IPS DF 6.9 (cell line): Measurements from ENCODE around the gene GNAI2.
"Not testable (repeated sequence)": the region's sequence is repeated elsewhere in the genome, so short reads cannot be mapped to it uniquely, and the experiment has no call there.

Source experiments
- DNase-seq: peaks from one replicate; pipeline ENCODE4 v3.0.0-alpha.2; 2013; ENCODE audit warnings: low read depth, low spot score
- H3K27ac ChIP-seq: one replicate; pipeline ENCODE4 v1.5.1; 2013; ENCODE audit warnings: low read length, control low read depth
- H3K27me3 ChIP-seq: 2 replicates; pipeline ENCODE4 v1.6.1; 2013; ENCODE audit warnings: mild to moderate bottlenecking, low read length; ENCODE audit not compliant: control insufficient read depth, insufficient read depth
- H3K36me3 ChIP-seq: 2 replicates; pipeline ENCODE4 v1.6.1; 2013; ENCODE audit warnings: low read length; ENCODE audit not compliant: control insufficient read depth, insufficient read depth
- H3K4me1 ChIP-seq: 2 replicates; pipeline ENCODE4 v1.6.1; 2013; ENCODE audit warnings: low read length; ENCODE audit not compliant: control insufficient read depth, insufficient read depth
- H3K4me3 ChIP-seq: 2 replicates; pipeline ENCODE4 v1.5.1; 2013; ENCODE audit warnings: mild to moderate bottlenecking, low read length
- H3K9me3 ChIP-seq: 2 replicates; pipeline ENCODE4 v1.6.1; 2013; ENCODE audit warnings: low read length, inconsistent platforms; ENCODE audit not compliant: control insufficient read depth, insufficient read depth
- WGBS: extraction: QIAGEN DNeasy Blood & Tissue Kit; methylation state at CpG from one replicate; pipeline ENCODE4 v1.1.7; 2013; ENCODE audit warnings: mixed read lengths, missing lambda C conversion rate; ENCODE audit not compliant: insufficient read length, insufficient coverage; 5-methylcytosine and 5-hydroxymethylcytosine counted together

Gene GNAI2

GRCh38 chr3:50270422-50271224 is 34.6 kb downstream of the GNAI2 start:
- Histone ChIP-seq H3K4me1 (peaks cover 25% of the 10 kb centered on the region), H3K27ac (no peak overlapping the region), H3K36me3 (no peaks in the 10 kb centered on the region), H3K9me3 (no peaks in the 10 kb centered on the region), H3K4me3 (no peak overlapping the region), H3K27me3 (peaks cover 12% of the 10 kb centered on the region; the same call in 1 of the 2 replicates)
- no CpG with 5 or more reads among the region's 19 CpGs for WGBS
- DNase-seq: no peak

DNA sequence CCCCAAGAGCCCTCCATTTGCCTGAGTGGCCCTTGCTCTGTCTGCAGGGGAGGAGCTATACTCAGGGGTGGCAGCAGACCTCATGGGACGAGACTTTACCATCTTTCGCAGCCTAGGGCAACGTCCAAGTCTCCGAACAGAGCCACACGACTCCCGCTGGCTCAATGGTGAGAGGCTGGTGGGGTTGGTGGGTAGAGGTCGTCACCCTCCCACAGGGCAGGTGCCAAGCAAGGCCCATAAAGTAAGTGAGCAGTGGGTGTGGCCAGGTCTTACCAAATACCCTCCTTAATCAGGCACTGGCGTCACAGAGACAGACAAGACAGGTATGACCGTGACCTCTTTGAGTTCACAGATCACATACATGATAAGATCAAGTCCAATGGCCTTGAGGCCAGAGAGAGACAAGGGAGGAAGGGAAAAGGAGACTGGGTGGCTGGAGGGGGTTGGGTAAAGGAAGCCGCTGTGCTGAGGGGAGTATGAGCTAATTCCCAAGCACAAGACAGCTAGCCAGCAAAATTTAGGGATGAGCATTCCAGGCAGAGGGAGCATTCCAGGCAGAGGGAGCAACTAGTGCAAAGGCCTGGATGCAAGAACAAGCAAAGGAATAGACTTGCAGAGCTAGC is 35.4 kb downstream of the GNAI2 start:
- no peak overlapping the region for H3K27ac ChIP-seq
- WGBS: no CpG with 5 or more reads among the region's 10 CpGs
- no peak overlapping the region for H3K4me3 ChIP-seq
- H3K27me3 ChIP-seq: peaks cover 12% of the 10 kb centered on the region; the same call in 1 of the 2 replicates
- H3K9me3 ChIP-seq: no peaks in the 10 kb centered on the region
- H3K4me1 ChIP-seq: peaks cover 26% of the 10 kb centered on the region
- H3K36me3 ChIP-seq: no peaks in the 10 kb centered on the region
- DNase-seq: no peak

GRCh38 chr3:50272538-50272910 is 36.5 kb downstream of the GNAI2 start:
- H3K27ac ChIP-seq, H3K36me3 ChIP-seq, H3K9me3 ChIP-seq, H3K4me3 ChIP-seq, DNase-seq: not testable (repeated sequence)
- Histone ChIP-seq H3K4me1 (peaks cover 26% of the 10 kb centered on the region), H3K27me3 (peaks cover 12% of the 10 kb centered on the region; the same call in 1 of the 2 replicates)
- WGBS: no CpG with 5 or more reads among the region's 10 CpGs

GRCh38 chr3:50272911-50273688 is 37.1 kb downstream of the GNAI2 start:
- H3K27ac ChIP-seq: no peak overlapping the region
- DNase-seq: no peak
- H3K27me3 ChIP-seq: peaks cover 12% of the 10 kb centered on the region; the same call in 1 of the 2 replicates
- H3K36me3 ChIP-seq: no peaks in the 10 kb centered on the region
- no CpG with 5 or more reads among the region's 61 CpGs for WGBS
- H3K4me3 ChIP-seq: peak overlapping the region; percentile 8; the same call in 1 of the 2 replicates
- H3K4me1 ChIP-seq: peaks cover 21% of the 10 kb centered on the region
- H3K9me3 ChIP-seq: no peaks in the 10 kb centered on the region

- peaks cover 16% of the 10 kb centered on the region for H3K4me1 ChIP-seq
- no CpG with 5 or more reads among the region's 31 CpGs for WGBS
- DNase-seq: no peak
- H3K4me3 ChIP-seq: no peak overlapping the region
- H3K9me3 ChIP-seq: no peaks in the 10 kb centered on the region
- no peak overlapping the region for H3K27ac ChIP-seq
- no peaks in the 10 kb centered on the region for H3K36me3 ChIP-seq
- H3K27me3 ChIP-seq: peaks cover 12% of the 10 kb centered on the region; the same call in 1 of the 2 replicates
Measured at GRCh38 chr3:50273689-50274065, 37.7 kb downstream of the GNAI2 start.

- DNase-seq: no peak
- Histone ChIP-seq H3K4me1 (peaks cover 9% of the 10 kb centered on the region), H3K27ac (no peak overlapping the region), H3K27me3 (peaks cover 12% of the 10 kb centered on the region; the same call in 1 of the 2 replicates), H3K36me3 (no peaks in the 10 kb centered on the region), H3K4me3 (no peak overlapping the region), H3K9me3 (no peaks in the 10 kb centered on the region)
- WGBS: no CpG with 5 or more reads among the region's 26 CpGs
Measured at GRCh38 chr3:50274371-50275104, 38.5 kb downstream of the GNAI2 start.

- Histone ChIP-seq H3K27ac (no peak overlapping the region), H3K4me1 (peaks cover 9% of the 10 kb centered on the region), H3K4me3 (peak overlapping the region; percentile 50; the same call in 1 of the 2 replicates), H3K36me3 (no peaks in the 10 kb centered on the region), H3K9me3 (no peaks in the 10 kb centered on the region), H3K27me3 (peaks cover 12% of the 10 kb centered on the region; the same call in 1 of the 2 replicates)
- WGBS: no CpG with 5 or more reads among the region's 65 CpGs
- DNase-seq: no peak
Measured at GRCh38 chr3:50275141-50275995, 39.4 kb downstream of the GNAI2 start.

- Histone ChIP-seq H3K9me3 (no peaks in the 10 kb centered on the region), H3K27me3 (peaks cover 12% of the 10 kb centered on the region; the same call in 1 of the 2 replicates), H3K36me3 (no peaks in the 10 kb centered on the region), H3K27ac (no peak overlapping the region), H3K4me3 (peak overlapping the region; percentile 50; the same call in 1 of the 2 replicates), H3K4me1 (peaks cover 9% of the 10 kb centered on the region)
- DNase-seq: no peak
- WGBS: no CpG with 5 or more reads among the region's 79 CpGs
Measured at GRCh38 chr3:50275996-50276761, 40.2 kb downstream of the GNAI2 start.

DNA sequence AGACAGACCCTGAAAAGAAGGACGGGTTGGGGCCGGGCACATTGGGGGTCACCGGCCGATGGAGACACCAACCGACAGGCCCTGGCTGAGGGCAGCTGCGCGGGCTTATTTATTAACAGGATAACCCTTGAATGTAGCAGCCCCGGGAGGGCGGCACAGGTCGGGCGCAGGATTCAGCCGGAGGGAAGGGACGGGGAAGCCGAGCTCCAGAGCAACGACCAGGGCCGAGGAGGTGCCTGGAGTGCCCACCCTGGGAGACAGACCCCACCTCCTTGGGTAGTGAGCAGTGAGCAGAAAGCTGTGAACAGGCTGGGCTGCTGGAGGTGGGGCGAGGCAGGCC is 40.7 kb downstream of the GNAI2 start:
- no CpG with 5 or more reads among the region's 17 CpGs for WGBS
- H3K4me1 ChIP-seq: peaks cover 9% of the 10 kb centered on the region
- H3K36me3 ChIP-seq: no peaks in the 10 kb centered on the region
- no peaks in the 10 kb centered on the region for H3K9me3 ChIP-seq
- no peak overlapping the region for H3K4me3 ChIP-seq
- DNase-seq: no peak
- no peak overlapping the region for H3K27ac ChIP-seq
- peaks cover 12% of the 10 kb centered on the region; the same call in 1 of the 2 replicates for H3K27me3 ChIP-seq
